Stimulated activated CD4-positive, alpha-beta T cell treated with anti-CD3 and anti-CD28 coated beads, Interleukin-1b, Interleukin-23, amount 100 ng/mL, for 1 hour (primary cell): Measurements from ENCODE around the gene JARID2.

Source experiments
- DNase-seq, 2 donors: peaks; one replicate each; pipeline ENCODE4 v3.0.0-alpha.2; 2020; ENCODE audit warnings: low read depth in 2 of 2

Gene JARID2

DNA sequence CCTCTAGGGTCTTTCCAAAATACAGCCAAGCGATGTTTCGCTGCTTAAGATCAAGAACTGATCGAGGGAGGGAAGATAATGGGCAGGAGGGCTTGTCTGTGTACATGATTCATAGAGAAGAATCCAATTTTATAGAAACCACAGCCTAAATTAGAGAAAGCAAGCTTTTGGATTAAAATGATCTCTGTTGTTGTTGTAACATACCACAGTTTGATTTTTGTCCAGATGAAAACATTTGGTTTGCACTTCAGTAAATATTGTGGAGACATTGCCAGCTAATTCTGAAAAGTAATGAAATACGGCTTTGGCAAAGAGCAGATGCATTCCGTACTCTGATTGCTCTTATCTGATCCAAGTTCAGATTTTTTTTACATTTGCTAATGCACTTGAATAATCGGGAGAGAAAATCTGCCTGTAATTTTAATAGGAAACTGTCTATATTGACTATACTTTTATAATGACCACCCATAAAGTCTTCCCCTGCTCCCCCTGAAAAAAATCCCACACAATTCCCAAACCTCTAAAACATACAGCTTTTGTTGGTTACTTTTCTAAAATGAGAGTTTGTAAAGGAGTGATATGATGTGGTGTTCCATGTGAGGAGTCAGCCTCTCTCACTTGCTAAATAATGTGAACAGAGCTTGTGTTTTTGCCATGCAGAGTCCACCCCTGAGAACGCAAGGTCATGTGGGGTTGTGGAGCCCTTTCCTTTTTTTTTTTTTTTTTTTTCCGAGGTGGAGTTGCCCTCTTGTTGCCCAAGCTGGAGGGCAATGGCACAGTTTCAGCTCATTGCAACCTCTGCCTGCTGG lies 217.1 kb downstream of the JARID2 start:
- no peak for DNase-seq

DNA sequence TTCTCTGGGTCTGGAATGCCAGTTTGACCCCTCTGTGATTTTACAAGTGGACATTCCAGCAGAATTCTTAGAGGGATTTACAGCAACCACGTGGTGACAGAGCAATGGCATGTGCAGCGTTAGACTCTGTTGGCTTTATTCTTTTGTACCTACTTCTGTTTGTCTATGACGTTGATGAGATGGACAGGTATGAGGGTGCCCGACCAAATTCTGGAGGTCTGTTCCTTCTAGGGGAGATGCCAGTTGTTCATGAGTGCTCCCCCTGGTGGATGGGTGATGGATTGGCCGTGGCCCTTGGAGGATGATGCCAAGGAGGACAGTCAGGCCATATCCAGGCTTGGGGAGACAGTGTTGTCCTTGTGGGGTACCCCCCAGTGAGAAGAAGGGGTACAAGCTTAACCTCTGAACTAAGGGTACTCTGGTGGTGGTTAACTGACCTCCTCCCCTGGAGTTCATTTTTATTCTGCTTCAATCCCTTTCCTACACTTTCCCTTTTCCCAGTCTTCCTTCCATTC lies 218.4 kb downstream of the JARID2 start:
- DNase-seq: peak; percentile 30 to 39

DNA sequence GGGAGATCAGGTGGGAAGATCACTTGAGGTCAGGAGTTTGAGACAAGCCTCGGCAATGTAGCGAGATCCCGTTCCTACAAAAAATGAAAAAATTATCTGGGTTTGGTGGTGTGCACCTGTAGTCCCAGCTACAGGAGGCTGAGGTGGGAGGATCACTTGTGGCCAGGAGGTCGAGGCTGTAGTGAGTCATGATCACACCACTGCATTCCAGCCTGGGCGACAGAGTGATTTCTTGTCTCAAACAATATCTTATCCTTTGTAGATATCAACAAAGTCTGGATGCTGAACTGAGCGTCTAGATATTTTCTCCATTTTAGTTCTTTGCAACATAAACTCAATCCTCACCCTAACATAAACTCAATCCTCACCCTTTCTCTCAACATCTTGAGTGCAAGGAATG lies 219.3 kb downstream of the JARID2 start:
- no peak for DNase-seq

DNA sequence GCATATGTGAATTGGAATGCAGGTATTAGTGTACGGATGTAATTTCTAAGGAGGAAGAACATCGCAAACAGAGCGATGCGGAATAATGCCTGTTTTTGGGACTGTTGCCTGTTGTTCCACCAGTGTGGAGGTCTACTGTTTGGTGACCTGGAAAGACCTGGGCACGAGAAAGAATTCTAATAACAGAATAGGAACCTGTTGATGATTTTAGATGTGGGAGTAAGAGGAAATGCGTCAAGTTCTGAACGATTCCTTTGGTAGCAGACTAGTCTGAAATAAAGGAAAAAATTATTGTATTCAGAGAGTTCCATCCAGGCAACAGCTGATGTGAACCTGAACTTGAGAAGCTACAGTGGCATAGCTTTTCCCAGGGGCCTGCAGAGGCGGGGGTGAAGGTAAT lies 224.9 kb downstream of the JARID2 start:
- no peak for DNase-seq

DNA sequence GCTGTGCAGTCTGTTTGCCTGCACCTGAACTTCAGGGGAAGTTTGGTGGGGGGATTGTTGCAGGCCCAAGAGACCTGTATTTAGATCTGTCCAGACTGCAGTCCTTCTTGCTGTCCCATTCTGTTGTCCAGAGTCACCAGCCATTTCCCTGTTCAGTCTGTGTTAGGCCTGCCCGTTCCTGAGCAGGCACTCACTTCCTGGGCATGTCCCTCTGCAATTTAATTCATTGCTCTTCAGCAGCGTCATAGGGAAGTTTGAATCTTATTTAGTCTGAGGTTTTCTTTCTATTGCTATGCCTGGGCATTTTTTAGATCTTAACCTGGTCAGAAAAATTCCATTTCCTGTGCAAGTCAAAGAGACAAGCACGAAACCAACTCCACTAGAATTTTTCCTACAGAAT lies 226.8 kb downstream of the JARID2 start:
- no peak for DNase-seq

DNA sequence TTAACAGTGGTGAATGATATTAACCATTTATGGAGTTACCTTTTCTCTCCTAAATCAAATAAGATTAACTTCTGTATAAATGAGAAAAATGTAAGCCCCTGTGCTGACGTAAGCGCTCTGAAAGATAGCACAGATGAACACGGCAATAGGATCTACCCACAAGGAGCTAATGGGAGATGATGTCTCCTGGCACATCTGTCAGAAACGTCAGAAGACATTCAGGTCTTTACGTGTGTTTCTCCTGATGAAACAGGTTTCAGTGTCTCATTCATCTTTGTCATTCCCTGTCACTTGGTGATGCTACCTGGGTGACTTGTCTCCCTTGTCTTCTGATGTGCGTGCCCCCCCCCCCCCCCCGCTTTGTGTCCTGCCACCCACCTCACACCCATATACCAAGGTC lies 227.3 kb downstream of the JARID2 start:
- no peak for DNase-seq

DNA sequence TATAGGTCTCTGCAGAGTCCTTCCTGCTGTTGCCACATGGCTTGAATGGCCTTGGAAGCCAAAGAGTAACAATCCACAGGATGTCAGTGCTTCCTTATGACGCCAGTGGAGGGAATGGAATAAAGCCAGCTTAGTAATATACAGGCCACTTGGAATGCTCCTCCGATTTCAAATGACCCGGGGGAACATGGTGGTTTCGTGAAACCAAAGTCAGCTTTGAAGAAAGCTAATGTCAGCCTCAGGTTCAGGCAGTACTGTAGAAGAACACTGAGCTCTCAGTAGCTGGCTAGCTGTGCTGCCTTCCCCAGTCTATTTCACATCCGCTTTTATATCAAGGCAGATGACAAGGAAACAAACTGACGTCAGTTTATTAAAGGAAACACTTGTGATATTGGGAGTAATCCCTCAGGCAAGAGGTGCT lies 227.9 kb downstream of the JARID2 start:
- DNase-seq: no peak

DNA sequence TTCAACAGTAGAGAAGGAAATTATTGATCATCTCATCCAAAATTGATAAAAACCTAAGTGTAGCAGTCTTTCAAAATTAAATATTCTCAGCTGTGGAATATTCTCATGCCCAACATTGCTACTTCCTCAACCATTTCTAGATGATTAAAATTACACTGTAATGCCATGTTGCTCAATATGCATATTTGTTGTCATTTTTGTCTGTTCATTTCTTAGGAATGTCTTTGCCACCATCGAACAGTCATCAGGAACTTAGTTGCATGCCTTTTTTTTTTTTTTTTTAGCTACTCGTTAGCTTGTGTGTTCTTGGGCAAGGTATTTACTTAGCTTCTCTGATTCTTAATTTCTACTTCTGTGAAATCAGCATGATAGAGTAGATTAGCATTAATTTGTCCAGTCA lies 228.3 kb downstream of the JARID2 start:
- no peak for DNase-seq

DNA sequence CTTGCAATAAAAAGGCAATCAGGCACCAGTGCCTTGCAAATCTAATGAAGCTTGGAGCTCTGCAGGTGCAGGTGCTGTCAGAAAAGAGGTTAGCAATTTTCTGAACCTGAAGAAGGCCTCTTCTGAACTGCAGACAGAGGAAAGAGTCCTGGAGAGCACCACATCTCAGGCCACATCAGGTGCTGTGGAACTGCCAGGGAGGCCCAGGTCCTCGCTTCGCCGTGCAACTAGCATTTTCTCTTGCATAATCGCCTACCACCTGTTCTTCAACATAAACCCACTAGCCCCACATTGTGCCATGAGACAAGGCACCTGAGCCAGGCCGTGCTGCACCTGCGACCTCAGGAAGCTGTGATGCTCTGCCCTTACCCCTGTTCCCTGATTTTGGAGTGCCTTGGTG lies 229.4 kb downstream of the JARID2 start:
- DNase-seq: no peak

DNA sequence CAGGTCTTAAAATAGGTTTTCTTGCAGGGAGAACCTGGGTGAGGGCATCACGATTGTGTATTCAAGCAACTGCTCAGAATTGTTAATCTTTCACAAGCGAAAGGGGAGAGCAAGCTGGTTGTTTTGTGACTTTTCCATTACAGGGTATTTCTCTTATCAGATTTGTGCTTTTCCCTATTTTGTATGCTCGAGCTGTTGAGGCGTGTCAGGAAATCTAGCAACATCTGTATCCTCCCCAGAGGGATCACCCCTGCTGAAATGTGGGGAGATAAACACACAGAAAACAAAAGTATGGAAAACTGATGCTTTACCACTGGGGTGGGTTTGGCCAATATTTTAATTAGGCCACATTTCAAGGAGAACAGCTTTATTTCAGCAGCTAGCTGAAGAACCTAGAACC lies 230.0 kb downstream of the JARID2 start:
- no peak for DNase-seq

DNA sequence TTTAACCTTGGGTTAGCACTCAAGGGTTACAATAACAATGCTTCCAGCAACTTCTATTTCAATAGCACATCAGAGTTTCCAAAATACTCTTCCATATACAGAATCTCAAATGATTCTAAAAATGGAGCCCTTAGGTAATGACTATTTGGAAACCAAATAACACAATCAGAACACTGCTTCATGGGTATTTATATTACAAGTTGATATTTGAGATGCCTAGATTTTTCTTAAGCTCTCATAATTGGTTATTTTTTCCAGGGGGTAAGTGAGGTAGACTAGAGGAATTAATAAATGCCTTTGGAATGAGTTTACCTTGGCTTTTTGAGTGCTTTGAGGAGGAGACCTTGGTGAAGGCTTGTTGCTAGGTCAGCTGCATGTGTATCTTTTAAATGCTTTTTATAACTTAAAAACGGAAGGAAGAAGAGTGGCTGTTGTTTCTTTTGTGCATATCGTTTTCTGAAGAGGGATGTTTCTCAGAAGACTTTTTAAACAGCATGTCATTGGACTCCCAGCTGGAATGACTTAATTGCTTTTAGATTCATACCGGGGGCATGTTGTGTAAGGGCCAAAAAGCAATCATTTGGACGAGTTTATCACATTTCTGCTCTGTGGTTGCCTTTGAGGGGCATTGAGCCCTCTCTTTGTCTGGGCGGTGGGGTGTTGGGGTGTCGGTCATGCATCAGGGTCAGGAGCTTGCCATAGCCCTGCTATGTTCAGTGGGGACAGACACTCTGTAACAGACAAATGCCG lies 230.9 kb downstream of the JARID2 start:
- DNase-seq: no peak

DNA sequence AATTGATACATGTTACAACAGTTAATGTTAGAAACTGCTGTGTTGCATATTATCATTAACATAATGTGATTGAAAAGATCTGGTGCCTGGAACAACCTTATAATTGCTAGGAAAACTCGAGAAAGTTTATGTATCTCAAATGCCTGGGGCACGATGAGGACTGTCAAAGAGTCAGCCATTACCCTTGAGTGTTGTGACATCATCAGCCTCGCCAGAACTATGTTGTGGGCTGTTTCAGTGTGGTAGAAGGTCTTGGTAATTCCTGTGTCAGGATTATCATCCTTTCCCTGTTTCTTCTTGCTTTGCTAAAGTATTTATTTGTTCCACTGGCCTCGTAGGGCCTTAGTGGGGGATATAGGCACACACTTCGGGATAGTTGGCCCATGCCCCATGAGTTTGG lies 231.9 kb downstream of the JARID2 start:
- no peak for DNase-seq

DNA sequence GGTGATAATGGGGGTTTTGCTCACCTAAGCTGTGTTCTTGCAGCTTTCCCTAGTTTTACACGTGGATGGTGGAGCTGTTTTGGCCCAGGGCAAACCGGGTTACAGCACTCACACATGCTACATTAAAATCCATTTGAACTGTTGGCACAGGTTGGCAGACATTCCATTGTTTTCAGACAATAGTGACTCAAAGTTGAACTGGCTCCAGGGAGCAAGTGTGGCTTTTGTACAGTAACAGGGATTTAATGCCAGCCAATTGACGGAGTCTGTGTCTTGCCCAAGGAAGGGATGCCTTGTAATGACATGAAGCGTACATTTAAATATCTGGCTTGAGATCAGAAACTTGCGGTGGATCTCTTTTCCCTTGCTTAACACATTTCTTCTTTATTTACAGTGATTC lies 233.9 kb downstream of the JARID2 start:
- DNase-seq: no peak

DNA sequence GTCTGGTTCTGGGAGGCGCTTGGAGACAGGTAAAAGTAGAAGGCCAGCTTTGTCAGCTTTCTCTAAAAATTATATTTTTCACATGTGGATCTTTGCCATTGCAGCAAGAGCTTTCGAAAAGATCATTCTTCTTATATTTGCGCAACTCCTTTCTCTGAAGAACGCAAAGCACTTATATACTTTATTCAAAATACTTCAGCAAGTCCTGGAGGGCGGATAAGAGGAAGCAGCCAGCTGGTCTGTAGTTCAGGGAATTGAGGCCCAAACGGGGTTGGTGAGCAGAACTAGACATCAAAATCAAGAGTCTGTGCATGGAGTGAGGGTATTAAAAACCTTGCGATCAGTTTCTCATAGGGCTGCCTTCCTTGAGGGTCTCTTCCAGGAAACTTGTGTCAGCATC lies 234.7 kb downstream of the JARID2 start:
- DNase-seq: no peak

DNA sequence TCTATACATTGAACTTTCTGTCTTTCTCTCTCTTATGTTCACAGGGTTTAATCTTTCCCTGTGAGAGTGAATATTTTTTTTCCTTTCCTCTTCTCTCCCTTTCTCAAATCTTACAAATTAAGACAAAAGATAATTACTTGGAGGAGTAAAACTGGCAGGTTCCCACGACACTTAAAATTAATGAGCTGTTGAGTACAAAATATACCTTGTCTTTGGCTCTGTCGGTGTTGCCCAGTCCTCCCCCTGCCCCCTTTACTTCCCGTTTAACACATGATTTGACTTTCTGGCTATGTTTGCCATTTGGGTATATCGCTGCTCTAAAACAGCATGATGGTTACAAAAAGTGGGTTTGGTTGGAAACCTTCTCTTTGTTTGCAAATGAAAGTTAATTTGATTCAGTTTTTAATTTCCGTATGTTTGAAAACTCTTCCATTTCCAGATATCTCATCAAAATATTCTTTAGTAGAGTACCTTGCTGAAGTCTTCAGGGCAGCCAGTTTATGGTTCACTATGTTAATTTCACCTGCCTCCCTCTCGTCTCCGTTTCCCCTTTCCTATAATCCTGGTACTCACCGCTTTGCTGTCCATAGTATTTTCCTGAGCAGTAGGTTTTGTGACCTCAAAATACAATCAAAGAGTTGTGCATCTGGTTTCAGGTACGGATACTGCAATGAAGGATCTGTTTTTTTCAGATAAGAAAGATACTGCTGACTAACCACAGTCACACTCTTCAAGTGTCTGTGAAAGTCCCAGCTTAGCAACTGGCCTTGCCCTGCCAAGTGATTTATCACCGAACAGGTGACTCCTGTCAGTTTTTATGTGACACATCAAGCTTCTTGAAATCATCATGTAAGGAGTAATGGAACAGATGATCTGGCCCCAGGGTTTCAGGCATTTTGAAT lies 235.8 kb downstream of the JARID2 start:
- DNase-seq: no peak

DNA sequence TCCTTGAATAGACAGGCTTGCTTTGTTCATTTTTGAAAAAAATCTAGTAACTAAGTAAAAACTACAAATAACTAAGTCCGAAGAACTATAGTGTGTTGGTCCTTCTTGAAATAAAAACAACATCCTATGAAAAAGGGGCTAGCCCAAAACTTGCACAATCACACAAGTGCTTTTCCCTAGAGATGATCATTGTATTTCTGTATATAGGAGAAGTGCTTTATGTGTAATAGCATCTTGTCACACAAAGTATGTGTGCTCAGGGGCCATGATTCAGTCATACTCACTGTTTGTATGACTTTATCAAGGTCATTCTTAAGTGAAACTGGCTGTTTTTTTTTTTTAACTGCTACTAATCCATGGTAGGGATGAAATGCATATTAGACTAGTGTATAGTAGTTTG lies 237.2 kb downstream of the JARID2 start:
- no peak for DNase-seq

DNA sequence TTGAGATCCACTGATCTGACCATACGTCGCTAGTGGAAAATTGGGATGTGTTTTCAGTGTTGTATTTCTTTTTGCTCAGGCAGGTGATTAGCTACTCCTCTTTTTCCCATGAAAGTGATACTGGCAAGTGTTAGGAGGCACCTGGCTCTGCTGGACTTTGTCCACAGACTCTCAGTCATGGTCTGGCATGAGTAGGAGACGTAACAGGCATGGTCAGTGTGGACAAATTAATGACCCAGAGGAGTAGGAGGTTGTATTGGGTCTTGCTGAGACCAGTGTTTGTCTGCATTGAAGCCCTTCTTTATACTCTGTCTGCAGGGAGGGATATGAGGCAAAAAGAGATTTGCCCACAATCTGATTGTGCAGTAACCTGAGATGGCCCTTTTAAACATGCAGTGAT lies 238.3 kb downstream of the JARID2 start:
- DNase-seq: no peak

DNA sequence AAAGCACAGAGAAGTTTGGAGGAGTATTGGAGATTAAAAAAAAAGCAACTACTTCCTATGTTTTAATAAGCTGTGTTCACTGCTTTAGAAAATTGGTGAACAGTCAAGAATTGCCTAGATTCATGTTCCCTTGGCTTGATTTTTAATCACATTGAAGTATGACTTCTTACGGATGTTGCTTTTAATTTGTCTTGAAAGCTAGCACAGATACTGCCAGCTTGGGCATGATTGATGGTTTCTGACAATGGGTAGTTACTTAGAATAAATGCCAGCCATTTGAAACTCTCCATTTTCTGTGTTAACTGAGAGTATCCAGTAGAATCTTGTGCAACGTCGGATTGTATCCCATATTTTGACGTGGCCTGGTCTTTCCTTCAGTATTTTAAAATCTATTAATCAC lies 239.0 kb downstream of the JARID2 start:
- no peak for DNase-seq

DNA sequence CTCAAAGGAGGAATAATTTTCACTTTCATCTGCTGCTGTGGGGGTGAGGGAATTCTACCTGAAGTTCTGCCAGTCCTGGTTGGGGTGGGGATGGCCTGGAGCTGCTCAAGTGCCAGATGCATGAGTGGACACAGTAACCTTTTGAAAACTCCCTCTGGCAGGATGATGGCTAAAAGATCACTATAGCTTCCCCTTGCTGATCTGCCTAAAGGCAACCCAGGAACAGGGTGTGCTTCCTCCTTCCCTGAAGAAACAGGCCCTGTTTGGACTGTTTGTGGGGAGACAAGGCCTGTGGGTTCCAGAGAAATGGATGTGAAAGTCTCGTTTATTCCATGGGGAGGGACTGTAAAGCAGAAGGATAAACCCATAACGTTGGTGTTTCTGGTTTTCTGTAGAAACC lies 240.1 kb downstream of the JARID2 start:
- no peak for DNase-seq

DNA sequence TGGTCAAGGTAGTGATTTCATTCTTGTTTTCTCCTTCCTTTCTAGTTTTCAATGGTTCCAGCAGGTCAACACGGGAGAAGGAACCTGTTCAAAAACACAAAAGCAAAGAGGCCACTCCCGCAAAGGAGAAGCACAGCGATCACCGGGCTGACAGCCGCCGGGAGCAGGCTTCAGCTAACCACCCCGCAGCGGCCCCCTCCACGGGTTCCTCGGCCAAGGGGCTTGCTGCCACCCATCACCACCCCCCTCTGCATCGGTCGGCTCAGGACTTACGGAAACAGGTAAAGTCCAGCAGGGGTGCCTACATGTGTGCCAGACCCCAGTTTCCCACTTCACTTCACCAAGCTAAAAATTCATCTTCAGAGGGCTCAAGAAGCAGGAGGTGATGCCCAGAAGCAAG lies 241.4 kb downstream of the JARID2 start:
- no peak for DNase-seq

DNA sequence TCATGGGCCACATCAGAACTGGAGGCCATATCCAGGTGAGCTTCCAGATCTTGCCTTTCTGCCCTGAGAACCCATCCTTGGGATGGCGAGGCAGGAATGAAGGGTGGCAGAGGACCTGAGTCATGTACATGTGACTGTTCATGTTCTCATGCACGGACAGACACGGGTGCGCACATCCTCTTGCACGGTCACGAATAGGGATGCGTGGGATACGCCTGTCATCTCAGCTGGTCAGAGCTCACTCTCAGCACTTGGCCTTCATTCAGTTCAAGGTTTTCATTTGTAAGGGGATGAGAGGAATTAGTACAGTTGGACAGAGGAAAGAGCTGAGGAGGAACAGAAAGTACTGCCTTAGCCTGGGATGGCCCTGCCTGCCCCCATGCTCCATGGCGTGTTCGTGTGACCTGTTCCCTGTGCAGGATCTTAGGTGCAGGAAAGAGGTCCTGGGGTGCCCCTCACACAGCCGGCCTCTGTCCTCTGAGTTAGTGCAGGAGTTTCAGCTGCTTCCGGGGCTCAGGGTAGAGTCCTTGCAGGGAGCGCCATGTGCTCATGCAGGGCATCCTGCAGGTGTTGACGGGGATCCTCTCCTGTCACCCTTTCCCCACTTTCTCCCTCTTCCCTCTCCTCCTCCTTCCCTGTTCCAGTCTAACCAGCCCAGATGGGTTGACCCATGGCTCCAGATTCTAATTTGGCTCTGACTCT lies 243.5 kb downstream of the JARID2 start:
- DNase-seq: no peak
